GM06990 (cell line): Measurements from ENCODE around the gene KRT24.

Source experiments
- DNase-seq: peaks from one replicate; pipeline ENCODE4 v3.0.0-alpha.2; 2011; ENCODE audit not compliant: insufficient read length; ENCODE audit errors: extremely low read depth
- H3K27me3 ChIP-seq: replicated peaks from 2 replicates; pipeline ENCODE4 v1.6.0; 2011; ENCODE audit warnings: low read length; ENCODE audit not compliant: control insufficient read depth, insufficient read depth
- H3K36me3 ChIP-seq: 2 replicates; pipeline ENCODE4 v1.5.1; 2011; ENCODE audit warnings: low read length; ENCODE audit not compliant: control insufficient read depth, insufficient read depth
- H3K4me3 ChIP-seq: replicated peaks from 2 replicates; pipeline ENCODE4 v1.5.1; 2011; ENCODE audit warnings: low read depth, mild to moderate bottlenecking, control low read depth, low read length
- TF ChIP-seq, protein P1 (sequence below): IDR thresholded peaks from 2 replicates; pipeline ENCODE4 v1.5.1; 2011; ENCODE audit warnings: low read length, control low read depth, mild to moderate bottlenecking, inconsistent platforms; ENCODE audit not compliant: insufficient read depth, poor library complexity, severe bottlenecking

KRT24 gene

DNA sequence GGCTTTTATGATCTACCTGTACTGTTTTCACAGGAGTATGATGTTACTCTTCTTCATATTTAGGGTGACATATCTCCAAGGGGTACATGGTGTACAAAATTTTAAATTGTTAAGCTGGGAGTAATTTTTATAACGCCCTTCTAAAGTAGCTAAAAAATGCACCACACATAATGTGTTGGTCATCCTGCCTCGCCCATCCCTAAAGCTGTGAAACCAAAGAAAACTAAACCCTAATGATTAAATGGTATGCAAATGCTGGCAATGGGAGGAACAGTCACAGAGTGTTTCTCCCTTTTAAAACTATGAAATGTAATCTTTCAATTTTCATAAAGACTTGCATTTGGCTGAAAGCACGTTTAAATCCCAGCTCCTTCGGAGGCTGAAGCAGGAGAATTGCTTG, 2.0 kb upstream of the KRT24 start:
- TF ChIP-seq, protein P1, sequence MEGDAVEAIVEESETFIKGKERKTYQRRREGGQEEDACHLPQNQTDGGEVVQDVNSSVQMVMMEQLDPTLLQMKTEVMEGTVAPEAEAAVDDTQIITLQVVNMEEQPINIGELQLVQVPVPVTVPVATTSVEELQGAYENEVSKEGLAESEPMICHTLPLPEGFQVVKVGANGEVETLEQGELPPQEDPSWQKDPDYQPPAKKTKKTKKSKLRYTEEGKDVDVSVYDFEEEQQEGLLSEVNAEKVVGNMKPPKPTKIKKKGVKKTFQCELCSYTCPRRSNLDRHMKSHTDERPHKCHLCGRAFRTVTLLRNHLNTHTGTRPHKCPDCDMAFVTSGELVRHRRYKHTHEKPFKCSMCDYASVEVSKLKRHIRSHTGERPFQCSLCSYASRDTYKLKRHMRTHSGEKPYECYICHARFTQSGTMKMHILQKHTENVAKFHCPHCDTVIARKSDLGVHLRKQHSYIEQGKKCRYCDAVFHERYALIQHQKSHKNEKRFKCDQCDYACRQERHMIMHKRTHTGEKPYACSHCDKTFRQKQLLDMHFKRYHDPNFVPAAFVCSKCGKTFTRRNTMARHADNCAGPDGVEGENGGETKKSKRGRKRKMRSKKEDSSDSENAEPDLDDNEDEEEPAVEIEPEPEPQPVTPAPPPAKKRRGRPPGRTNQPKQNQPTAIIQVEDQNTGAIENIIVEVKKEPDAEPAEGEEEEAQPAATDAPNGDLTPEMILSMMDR: no peak
- DNase-seq: no peak
- no peaks in the 10 kb centered on the region for H3K36me3 ChIP-seq
- no peaks in the 10 kb centered on the region; the same call in 1 of the 2 replicates for H3K27me3 ChIP-seq
- H3K4me3 ChIP-seq: no peak overlapping the region

DNA sequence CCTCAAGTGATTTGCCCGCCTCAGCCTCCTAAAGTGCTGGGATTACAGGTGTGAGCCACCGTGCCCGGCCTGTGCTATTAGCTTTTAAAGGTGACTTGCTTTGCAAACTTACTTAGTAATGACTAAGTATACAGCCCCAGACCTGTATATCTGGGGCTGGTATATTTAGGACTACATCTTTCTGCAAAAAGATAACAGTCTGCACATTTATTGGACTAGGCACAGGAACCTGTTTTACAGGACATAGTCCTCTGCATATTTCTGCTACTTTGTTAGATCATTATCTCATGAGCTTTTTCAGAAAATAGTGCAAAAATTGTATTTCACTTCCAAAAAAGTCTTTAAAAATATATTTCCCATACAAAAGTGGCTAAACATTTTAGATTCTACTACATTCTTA, 1.3 kb downstream of the KRT24 start:
- H3K36me3 ChIP-seq: no peaks in the 10 kb centered on the region
- no peak overlapping the region for H3K4me3 ChIP-seq
- TF ChIP-seq, protein P1: no peak
- no peaks in the 10 kb centered on the region; the same call in 1 of the 2 replicates for H3K27me3 ChIP-seq
- no peak for DNase-seq

GRCh38 chr17:40699853-40700252, 3.7 kb downstream of the KRT24 start:
- Histone ChIP-seq H3K4me3 (no peak overlapping the region), H3K27me3 (no peaks in the 10 kb centered on the region; the same call in 1 of the 2 replicates), H3K36me3 (no peaks in the 10 kb centered on the region)
- no peak for DNase-seq
- TF ChIP-seq, protein P1: no peak

- no peak for DNase-seq
- TF ChIP-seq, protein P1: no peak
- Histone ChIP-seq H3K27me3 (no peaks in the 10 kb centered on the region; the same call in 1 of the 2 replicates), H3K4me3 (no peak overlapping the region), H3K36me3 (no peaks in the 10 kb centered on the region)
Measured at GRCh38 chr17:40699371-40699770, 4.2 kb downstream of the KRT24 start.

GRCh38 chr17:40697297-40697696, 6.3 kb downstream of the KRT24 start:
- Histone ChIP-seq H3K36me3 (no peaks in the 10 kb centered on the region), H3K4me3 (no peak overlapping the region), H3K27me3 (no peaks in the 10 kb centered on the region; the same call in 1 of the 2 replicates)
- DNase-seq: no peak
- TF ChIP-seq, protein P1: no peak

- DNase-seq: no peak
- Histone ChIP-seq H3K4me3 (no peak overlapping the region), H3K27me3 (no peaks in the 10 kb centered on the region; the same call in 1 of the 2 replicates), H3K36me3 (no peaks in the 10 kb centered on the region)
- TF ChIP-seq, protein P1: no peak
Measured at GRCh38 chr17:40696651-40697072, 6.9 kb downstream of the KRT24 start.
